KBM-7 (cell line): ENCODE data around the gene LIPA.
A peak's percentile ranks its signal among the peaks of the same experiment; 100 is the strongest.
"Not testable (repeated sequence)": the region's sequence is repeated elsewhere in the genome, so short reads cannot be mapped to it uniquely, and the experiment has no call there.

Source experiments
- DNase-seq: peaks from one replicate; pipeline ENCODE4 v3.0.0-alpha.2; 2015
- in situ Hi-C: fragments of 300-500 bp; cut with MboI; formaldehyde crosslinking; loops from 2 replicates; pipeline ENCODE4 v1.14.3; 2020; ENCODE audit warnings: low sequenced_read_pairs, low pct_unique_long_range_greater_than_20kb, mixed read lengths

The LIPA gene

DNA sequence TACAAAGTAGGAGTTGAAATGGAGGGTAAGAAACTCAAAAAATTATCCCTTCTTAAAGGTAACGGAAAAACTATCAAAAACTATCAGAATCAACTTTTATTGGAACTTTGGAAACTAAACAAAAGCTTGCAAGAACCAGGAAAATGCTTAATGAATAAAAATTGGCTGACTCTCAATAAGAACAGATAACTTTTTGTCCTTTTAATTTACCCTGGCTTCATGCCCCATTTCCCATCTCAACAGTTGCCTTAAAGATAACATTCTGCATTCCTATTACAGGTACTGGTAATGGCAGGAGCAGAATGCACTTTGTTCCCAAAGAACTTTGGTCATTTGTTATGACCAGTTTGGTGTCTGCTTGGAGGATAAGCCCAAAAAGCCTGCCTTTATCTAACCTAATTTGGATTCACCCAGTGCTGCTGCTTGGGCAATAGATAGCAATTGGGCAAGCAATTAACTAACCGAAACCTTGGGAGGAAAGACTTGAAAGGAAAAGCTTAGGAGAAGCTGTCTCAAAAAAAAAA lies 62.3 kb downstream of the LIPA start:
- no peak for DNase-seq
- in situ Hi-C loops, result no loop called here

DNA sequence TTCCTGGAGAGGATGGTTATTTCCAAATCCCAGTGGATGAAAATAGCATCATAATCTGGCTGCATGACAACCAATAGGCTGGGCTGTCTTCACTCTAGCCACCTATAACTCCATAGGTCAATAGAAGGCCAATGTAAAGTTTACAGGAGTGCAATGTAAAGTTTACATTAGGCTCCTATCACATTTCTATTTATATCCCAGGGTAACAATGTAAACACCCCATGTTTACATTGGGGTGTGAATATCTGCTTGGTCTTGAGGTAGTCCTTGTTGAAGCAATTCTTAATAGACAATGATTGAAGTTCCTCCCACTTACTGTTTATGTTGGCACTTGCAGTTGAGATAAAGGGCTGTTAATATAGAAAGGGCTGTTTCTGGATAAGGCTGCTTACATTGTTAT lies 65.9 kb downstream of the LIPA start:
- in situ Hi-C loops, result no loop called here

DNA sequence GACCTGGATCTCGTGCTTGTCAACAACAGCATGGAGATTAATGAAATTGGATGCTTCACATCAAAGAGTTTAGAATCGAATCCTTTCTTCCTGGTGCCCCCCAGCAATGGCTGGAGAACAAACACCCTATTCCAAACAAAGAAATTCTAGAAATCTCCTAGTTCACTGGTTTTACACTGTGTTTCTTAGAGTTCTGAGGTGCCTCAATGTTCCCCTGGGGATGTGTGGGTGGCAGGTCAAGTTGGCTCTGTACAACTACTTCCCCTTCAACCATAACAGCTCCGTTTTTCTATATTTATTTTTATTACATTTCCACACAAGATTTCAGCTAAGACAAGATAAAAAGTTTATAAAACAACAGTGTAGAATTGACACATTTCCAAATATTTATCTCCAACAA lies 66.9 kb downstream of the LIPA start:
- DNase-seq, result no peak
- in situ Hi-C loops, result no loop called here

More for the DNA sequence above, 65.9 kb downstream of the LIPA start:
- DNase-seq, result no peak

DNA sequence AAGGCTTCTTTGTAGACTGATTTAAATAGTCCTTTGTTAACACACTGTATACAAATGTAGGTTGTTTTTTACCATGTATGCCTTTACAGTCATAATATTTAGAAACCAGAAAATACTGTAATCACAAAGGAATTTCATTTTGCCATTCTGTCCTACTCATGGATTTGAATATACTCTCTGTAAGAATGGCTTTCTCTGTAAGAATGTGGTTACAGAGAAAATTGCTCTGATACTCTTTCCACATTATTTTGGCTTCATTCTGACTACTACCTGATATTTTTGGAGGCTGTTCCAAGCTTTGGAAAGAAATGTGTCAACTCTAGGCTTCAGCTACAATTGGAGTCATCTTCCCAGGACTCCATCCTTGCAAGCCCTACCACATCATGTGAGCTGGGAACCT lies 68.0 kb downstream of the LIPA start:
- in situ Hi-C loops, result no loop called here
- no peak for DNase-seq

DNA sequence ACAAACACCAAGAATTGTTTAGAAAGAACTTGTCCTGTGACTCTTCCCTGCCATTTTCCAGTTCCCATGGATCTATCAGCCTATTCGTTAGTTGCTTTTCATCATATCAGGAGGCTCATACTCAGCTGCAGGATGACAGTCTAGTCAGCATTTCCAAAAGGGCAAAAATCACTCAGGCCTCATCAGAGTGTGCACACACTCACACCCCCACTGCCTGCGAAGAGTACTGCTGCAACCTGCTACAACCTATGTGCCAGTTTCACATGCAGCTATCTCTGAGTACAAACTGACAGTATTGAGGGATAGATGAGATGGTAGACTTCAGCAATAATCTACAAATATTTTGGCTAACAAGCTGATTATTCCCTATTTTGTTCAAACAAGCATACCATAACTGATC lies 68.7 kb downstream of the LIPA start:
- DNase-seq, result no peak
- in situ Hi-C loops, result no loop called here

DNA sequence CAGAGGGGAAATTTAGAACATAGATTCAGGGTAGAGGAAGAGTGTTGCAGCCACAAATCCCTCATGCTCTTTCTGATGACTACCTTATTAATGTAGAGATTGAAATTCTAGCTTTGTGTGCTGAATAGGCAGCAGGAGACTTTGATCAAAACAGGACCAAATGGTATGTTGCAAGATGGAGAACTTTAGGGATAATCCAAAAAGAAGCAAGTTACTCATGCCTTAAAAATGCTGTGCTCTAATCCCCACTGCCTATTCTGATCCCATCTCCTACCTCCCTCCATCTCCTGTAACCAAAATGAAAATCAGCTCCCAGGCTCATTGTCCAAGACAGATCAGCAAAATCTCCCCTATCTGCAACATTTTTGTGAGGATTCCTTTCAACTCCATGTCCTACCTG lies 75.8 kb downstream of the LIPA start:
- in situ Hi-C loops, result no loop called here

DNA sequence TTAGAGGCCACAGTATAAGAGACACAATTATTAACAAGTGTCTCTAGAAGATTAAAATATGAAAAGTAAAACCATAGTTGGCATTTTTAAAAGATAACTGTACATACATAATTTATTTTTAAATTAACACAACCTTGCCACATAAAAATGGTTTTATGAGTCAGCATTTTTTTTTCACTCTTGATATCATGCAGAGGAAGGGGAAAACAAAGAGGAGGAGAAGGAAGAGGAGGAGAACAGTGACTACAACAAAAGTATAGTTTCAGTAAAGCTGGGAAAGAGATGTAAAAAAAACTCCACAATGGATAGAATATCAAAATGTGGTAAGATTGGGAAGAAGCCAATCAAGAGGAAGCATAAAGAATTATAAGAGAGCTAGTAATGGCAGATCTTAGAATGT lies 78.5 kb downstream of the LIPA start:
- in situ Hi-C loops, result no loop called here
- DNase-seq, result no peak

More for the DNA sequence above, 75.8 kb downstream of the LIPA start:
- DNase-seq, result no peak

DNA sequence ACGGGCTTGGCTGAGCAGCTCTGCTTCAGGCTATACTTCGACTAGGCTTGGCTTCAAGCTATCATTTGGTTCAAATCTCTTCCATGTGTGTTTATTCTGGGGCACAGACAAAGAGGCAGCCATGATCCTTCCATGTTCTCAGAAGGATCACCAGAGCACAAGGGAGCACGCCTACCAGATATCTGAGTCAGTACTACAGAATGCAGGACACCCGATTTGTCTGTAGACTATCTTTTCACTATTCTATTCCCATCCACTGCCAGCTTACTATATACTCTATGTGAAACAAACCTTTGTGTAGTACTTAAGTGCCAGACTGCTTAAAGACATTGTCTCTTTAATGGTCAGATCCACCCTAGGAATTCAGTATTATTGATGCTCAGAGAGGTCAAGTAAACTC lies 79.6 kb downstream of the LIPA start:
- no peak for DNase-seq
- in situ Hi-C loops, result no loop called here

DNA sequence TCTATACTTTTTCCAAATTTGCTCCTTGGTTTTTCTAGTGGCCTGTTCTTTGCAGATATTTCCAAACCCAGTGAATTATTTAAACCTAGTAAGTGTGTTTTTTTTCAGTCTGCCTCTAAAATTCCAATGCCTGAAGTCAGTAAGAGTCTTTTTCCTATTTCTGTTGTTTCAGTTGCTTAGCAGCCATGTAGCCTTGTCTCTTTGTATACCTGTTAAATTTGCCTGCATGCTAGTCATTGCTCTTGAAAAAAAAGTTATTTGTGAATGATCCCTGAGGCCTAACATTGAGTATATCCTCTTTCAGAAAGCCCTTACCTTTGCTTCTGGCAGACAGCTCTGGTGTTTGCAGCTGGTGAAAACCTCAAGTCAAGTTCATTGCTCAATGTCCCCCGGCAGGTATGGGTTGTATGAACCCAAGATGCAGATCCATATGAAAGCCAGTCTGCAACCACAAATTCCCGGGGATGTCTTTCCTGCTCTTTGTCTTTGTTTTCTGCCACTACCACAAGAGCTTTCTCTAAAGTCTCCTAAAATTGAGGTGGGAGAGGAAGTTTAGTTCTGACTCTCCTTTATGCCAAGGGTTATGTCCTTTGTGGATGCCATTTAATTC lies 80.2 kb downstream of the LIPA start:
- DNase-seq, result no peak
- in situ Hi-C loops, result no loop called here

DNA sequence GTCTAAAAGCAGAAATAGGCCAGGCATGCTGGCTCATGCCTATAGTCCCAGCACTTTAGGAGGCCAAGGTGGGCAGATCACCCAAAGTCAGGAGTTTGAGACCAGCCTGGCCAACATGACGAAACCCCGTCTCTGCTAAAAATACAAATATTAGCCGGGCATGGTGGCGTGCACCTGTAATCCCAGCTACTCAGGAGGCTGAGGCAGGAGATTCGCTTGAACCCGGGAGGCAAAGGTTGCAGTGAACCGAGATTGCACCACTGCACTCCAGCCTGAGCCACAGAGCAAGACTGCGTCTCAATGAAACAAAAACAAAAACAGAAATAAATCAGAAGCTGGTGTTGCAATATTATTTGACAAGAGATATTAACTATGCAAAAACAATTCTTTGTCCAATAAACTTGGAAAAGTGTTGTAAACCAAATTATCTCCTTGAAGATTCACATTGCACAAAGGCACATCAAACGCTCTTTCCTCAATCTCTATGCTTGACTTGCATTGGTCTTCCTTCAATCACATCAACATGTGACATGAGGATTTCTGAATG lies 83.1 kb downstream of the LIPA start:
- in situ Hi-C loops, DNase-seq: not testable (repeated sequence)

DNA sequence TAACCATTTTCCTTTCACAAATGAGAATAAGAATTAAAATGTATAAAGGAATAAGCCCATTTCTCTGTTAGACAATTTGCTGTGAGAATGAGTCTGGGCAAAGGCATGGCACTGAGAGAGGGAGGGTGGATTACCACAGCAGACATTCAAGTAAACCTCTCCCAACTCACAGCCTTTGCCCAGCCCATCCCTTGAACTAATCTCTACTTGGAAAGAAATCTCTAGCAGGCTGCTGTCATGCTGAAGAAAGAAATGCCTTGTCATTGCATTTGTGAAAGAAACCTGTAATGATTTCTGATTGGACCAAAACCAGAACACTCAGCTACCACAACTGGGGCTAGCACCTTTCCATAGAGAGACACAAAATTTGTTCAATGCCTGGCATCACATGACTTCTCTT lies 83.7 kb downstream of the LIPA start:
- in situ Hi-C loops, result no loop called here
- no peak for DNase-seq

DNA sequence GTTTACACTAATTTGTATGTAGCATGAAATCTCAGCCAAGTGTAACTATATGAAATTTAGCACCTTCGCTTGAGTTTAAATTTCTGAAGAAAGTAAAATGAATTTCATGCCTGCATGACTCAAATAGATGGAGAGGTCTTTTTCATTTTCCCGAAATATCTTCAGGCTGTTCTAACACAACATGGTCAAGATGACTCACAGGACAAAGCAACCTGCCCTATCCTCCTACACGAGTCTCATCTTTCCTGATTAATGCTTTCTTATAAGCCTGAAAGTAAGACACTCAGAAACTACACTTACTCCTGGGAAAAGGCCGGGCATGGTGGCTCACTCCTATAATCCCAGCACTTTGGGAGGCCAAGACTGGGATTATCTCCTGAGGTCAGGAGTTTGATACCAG lies 85.7 kb downstream of the LIPA start:
- in situ Hi-C loops, result no loop called here
- no peak for DNase-seq

DNA sequence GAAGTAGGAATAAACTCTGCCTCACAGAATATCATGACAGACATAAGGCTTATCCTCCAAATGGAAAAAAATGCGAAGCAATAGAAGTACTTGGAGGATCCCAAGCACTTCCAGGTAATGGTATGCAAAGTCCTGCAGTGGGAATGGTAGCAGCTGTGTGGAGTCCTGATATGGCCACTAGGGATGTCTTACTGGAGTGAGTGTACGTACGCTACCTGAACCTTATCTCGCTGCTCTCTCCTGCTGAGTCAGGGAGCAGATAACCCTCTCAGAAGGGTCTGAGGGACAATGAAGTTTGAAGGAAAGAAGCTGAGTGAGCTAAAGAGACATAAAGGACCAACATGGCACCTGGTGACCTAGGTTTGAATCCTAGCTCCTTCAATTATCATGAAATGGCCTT lies 86.7 kb downstream of the LIPA start:
- no peak for DNase-seq
- in situ Hi-C loops, result no loop called here

DNA sequence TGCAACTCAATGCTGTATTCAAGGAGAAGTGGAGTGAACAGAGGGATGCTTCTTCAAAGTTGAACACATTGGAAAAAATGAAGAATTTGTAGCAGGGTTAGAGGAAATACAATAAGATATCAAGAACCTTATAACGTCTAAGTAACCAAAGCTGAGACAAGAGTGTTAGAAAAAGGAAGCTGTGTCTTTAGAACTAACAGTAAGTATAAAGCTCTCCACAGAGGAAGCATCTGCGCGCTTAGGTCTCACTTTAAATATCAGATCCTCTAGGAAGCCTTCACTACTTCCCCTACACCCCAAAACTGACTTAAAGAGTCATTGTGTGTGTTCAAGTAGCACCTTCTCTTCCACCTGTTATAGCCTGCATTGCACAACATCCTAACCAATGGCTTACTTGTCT lies 87.5 kb downstream of the LIPA start:
- in situ Hi-C loops, result no loop called here

More for the DNA sequence above, 87.5 kb downstream of the LIPA start:
- peak; percentile 44 for DNase-seq
